Retinal pigment epithelial cell (primary cell): ENCODE data around the gene EXOC2.

Experiments used
- DNase-seq: peaks from one replicate; pipeline ENCODE4 v3.0.0-alpha.2; 2010; ENCODE audit warnings: low read depth
- H3K4me3 ChIP-seq: 2 replicates; pipeline ENCODE4 v1.5.1; 2011; ENCODE audit warnings: mild to moderate bottlenecking, low read length, control low read depth, moderate library complexity
- CTCF ChIP-seq: conservative IDR thresholded peaks from 2 replicates; pipeline ENCODE4 v1.5.1; 2011; ENCODE audit warnings: low read depth, low read length, control low read depth, inconsistent platforms

Gene EXOC2

GRCh38 chr6:473768-474452 lies 219.0 kb downstream of the EXOC2 start:
- H3K4me3 ChIP-seq = no peak overlapping the region

GRCh38 chr6:473356-473755 lies 219.6 kb downstream of the EXOC2 start:
- no peak overlapping the region for H3K4me3 ChIP-seq
- no peak for DNase-seq
- TF ChIP-seq CTCF = no peak

More at GRCh38 chr6:473768-474452, 219.0 kb downstream of the EXOC2 start:
- no peak for TF ChIP-seq CTCF
- no peak for DNase-seq

GRCh38 chr6:470901-471448 lies 222.0 kb downstream of the EXOC2 start:
- no peak for DNase-seq
- no peak overlapping the region for H3K4me3 ChIP-seq

GRCh38 chr6:470051-470900 lies 222.7 kb downstream of the EXOC2 start:
- TF ChIP-seq CTCF = no peak
- DNase-seq = no peak
- H3K4me3 ChIP-seq = no peak overlapping the region

More at GRCh38 chr6:470901-471448, 222.0 kb downstream of the EXOC2 start:
- no peak for TF ChIP-seq CTCF

- no peak overlapping the region for H3K4me3 ChIP-seq
- no peak for DNase-seq
- TF ChIP-seq CTCF = no peak
Observed at GRCh38 chr6:467671-468082, 225.3 kb downstream of the EXOC2 start.

GRCh38 chr6:467111-467510 lies 225.8 kb downstream of the EXOC2 start:
- TF ChIP-seq CTCF = no peak
- no peak overlapping the region for H3K4me3 ChIP-seq
- DNase-seq = no peak
